ENCODE data around the gene ATP13A1.

ATP13A1 gene

GRCh38 chr19:19663256-19664120 is at the start of gene ATP13A1:
Gene ATP13A1, minus strand, starts transcription at chr19:19663676. Its CDS starts 10 bp downstream, at chr19:19663666.
- Histone ChIP-seq H3K27me3 (ENCODE audit: insufficient read depth, low read length) (no peaks in the 10 kb centered on the region), H3K79me2 (ENCODE audit: insufficient read depth, low read length) (peaks cover 27% of the 10 kb centered on the region), H3K9me2 (ENCODE audit: low read depth, low read length) (no peaks in the 10 kb centered on the region), H4K20me1 (ENCODE audit: insufficient read depth, low read length) (no peaks in the 10 kb centered on the region), H2AFZ (ENCODE audit: low read length) (no peak within 1 kb of the TSS), H3F3A (ENCODE audit: insufficient read depth, low read length) (no peaks in the 10 kb centered on the region), H3K4me2 (ENCODE audit: low read length) (peak within 1 kb of the TSS; percentile 99), H3K4me1 (ENCODE audit: insufficient read depth, low read length, severe bottlenecking) (peaks cover 45% of the 10 kb centered on the region), H3K36me3 (ENCODE audit: insufficient read depth, low read length) (peaks cover 26% of the 10 kb centered on the region), H3K9me3 (ENCODE audit: low read length) (no peaks in the 10 kb centered on the region), H3K4me3 (ENCODE audit: low read depth, low read length, poor library complexity, severe bottlenecking) (peak within 1 kb of the TSS; percentile 95), H3K9ac (ENCODE audit: low read length) (peak within 1 kb of the TSS; percentile 93), H3K27ac (ENCODE audit: low read depth, low read length, poor library complexity, severe bottlenecking) (peak within 1 kb of the TSS; percentile 93)
- no peak for TF ChIP-seq CTCF (IDR thresholded peaks at IDR 0.05; ENCODE audit: low read length)
- no peak for TF ChIP-seq EZH2 (IDR thresholded peaks at IDR 0.05; ENCODE audit: borderline replicate concordance, low read length)

GRCh38 chr19:19711934-19712828 is 48.7 kb upstream of the ATP13A1 start:
- Histone ChIP-seq H3K4me1 (ENCODE audit: insufficient read depth, low read length, severe bottlenecking) (no peaks in the 10 kb centered on the region), H3K9ac (ENCODE audit: low read length) (no peak overlapping the region), H3K79me2 (ENCODE audit: insufficient read depth, low read length) (no peaks in the 10 kb centered on the region), H4K20me1 (ENCODE audit: insufficient read depth, low read length) (no peaks in the 10 kb centered on the region), H3K4me2 (ENCODE audit: low read length) (no peak overlapping the region), H3K27me3 (ENCODE audit: insufficient read depth, low read length) (no peaks in the 10 kb centered on the region), H3K9me2 (ENCODE audit: low read depth, low read length) (no peaks in the 10 kb centered on the region), H3K9me3 (ENCODE audit: low read length) (peaks cover 73% of the 10 kb centered on the region), H3K36me3 (ENCODE audit: insufficient read depth, low read length) (peaks cover 83% of the 10 kb centered on the region), H3K4me3 (ENCODE audit: low read depth, low read length, poor library complexity, severe bottlenecking) (no peak overlapping the region), H3K27ac (ENCODE audit: low read depth, low read length, poor library complexity, severe bottlenecking) (no peak overlapping the region), H2AFZ (ENCODE audit: low read length) (no peak overlapping the region), H3F3A (ENCODE audit: insufficient read depth, low read length) (0 out of 2 replicates have a peak, but pooled peaks cover 5% of the 10 kb centered on the region)
- no peak for TF ChIP-seq CTCF (IDR thresholded peaks at IDR 0.05; ENCODE audit: low read length)
- TF ChIP-seq EZH2 (IDR thresholded peaks at IDR 0.05; ENCODE audit: borderline replicate concordance, low read length), result no peak

GRCh38 chr19:19711306-19711933 is 47.9 kb upstream of the ATP13A1 start:
- TF ChIP-seq EZH2 (IDR thresholded peaks at IDR 0.05; ENCODE audit: borderline replicate concordance, low read length) (no peak), CTCF (IDR thresholded peaks at IDR 0.05; ENCODE audit: low read length) (no peak)
- Histone ChIP-seq H3K27me3 (ENCODE audit: insufficient read depth, low read length) (no peaks in the 10 kb centered on the region), H3K27ac (ENCODE audit: low read depth, low read length, poor library complexity, severe bottlenecking) (no peak overlapping the region), H3K4me1 (ENCODE audit: insufficient read depth, low read length, severe bottlenecking) (no peaks in the 10 kb centered on the region), H3K9ac (ENCODE audit: low read length) (no peak overlapping the region), H4K20me1 (ENCODE audit: insufficient read depth, low read length) (no peaks in the 10 kb centered on the region), H3K36me3 (ENCODE audit: insufficient read depth, low read length) (peaks cover 76% of the 10 kb centered on the region), H3F3A (ENCODE audit: insufficient read depth, low read length) (0 out of 2 replicates have a peak, but pooled peaks cover 5% of the 10 kb centered on the region), H3K4me2 (ENCODE audit: low read length) (no peak overlapping the region), H3K79me2 (ENCODE audit: insufficient read depth, low read length) (no peaks in the 10 kb centered on the region), H3K4me3 (ENCODE audit: low read depth, low read length, poor library complexity, severe bottlenecking) (no peak overlapping the region), H2AFZ (ENCODE audit: low read length) (no peak overlapping the region), H3K9me3 (ENCODE audit: low read length) (peaks cover 66% of the 10 kb centered on the region), H3K9me2 (ENCODE audit: low read depth, low read length) (no peaks in the 10 kb centered on the region)

Data from OCI-LY1 (cell line).